K562 (cell line): Measurements from ENCODE around the gene DGLUCY. TPM values are rescaled to one million over a fixed set of nuclear protein-coding genes. Genes with fewer than 3 reads are reported as not detected.

Experiments
- ATAC-seq: fragments of 200-7000 bp; cut with Tn5 transposase; 3 replicates; pipeline ENCODE4 v1.9.1; 2020; ENCODE audit warnings: moderate library complexity
- BruUV-seq: library from RNA; stranded (reverse); fragments of 400-500 nt; replicated peaks from 2 replicates; lab custom pipeline; 2021; lab: Mats Ljungman, UMichigan
- CTCF ChIA-PET: fragments of 300-600 bp; formaldehyde crosslinking; extraction: SDS; loops from one replicate; lab custom pipeline; 2021; ENCODE audit warnings: low intra/inter-chr PET ratio; lab: Yijun Ruan, JAX
- POLR2A ChIA-PET: fragments of 300-600, 350-650 bp; sonication (Branson Sonifier 250); formaldehyde crosslinking; extraction: SDS; loops from one replicate; lab custom pipeline; 2021; ENCODE audit warnings: antibody characterized with exemption, inconsistent platforms; lab: Yijun Ruan, JAX
- DNase-seq, 4 experiments: peaks; one replicate each; pipeline versions ENCODE4 v3.0.0 to v3.0.0-alpha.2; 2011 to 2018; ENCODE audit warnings: low spot score in 3 of 4, mixed read lengths in 3 of 4; ENCODE audit errors: extremely low read depth in 1 of 4
- FAIRE-seq: peaks from 2 replicates; lab custom pipeline; 2011; peaks lifted over from hg19 to GRCh38; lab: Jason Lieb, UNC
- H2AFZ ChIP-seq: 2 replicates; pipeline ENCODE4 v1.6.0; 2011; ENCODE audit warnings: low read depth, low read length, control low read depth, inconsistent platforms
- H3K27ac ChIP-seq: fragments of 200-600 bp; 3 replicates; pipeline ENCODE4 v1.8.0; 2011; ENCODE audit warnings: low read depth, mild to moderate bottlenecking, control low read depth, inconsistent platforms, low read length, moderate library complexity, mixed read lengths; ENCODE audit errors: extremely low read depth
- H3K27me3 ChIP-seq, 2 experiments: fragments of 300-600 bp in 1 of 2; 2 replicates in 1 of 2; 3 replicates in 1 of 2; pipeline versions ENCODE4 v1.6.0 to v1.8.0; 2011; ENCODE audit warnings: inconsistent platforms in 2 of 2, low read length in 2 of 2, mild to moderate bottlenecking in 1 of 2, mixed read lengths in 1 of 2, moderate library complexity in 1 of 2; ENCODE audit not compliant: control insufficient read depth in 2 of 2, insufficient read depth in 2 of 2
- H3K36me3 ChIP-seq: fragments of 300-600 bp; 3 replicates; pipeline ENCODE4 v1.8.0; 2011; ENCODE audit warnings: mild to moderate bottlenecking, low read length, inconsistent platforms; ENCODE audit not compliant: control insufficient read depth, insufficient read depth
- H3K4me1 ChIP-seq, 2 experiments: fragments of 200-600 bp in 1 of 2; replicated peaks in 1 of 2; 2 replicates in 1 of 2; 3 replicates in 1 of 2; pipeline versions ENCODE4 v1.5.1 to v1.8.0; 2011; ENCODE audit warnings: inconsistent platforms in 2 of 2, low read length in 2 of 2, mild to moderate bottlenecking in 1 of 2, mixed read lengths in 1 of 2, moderate library complexity in 1 of 2; ENCODE audit not compliant: control insufficient read depth in 2 of 2, insufficient read depth in 2 of 2
- H3K4me2 ChIP-seq: 2 replicates; pipeline ENCODE4 v1.6.1; 2011; ENCODE audit warnings: low read length, control low read depth, inconsistent platforms, mixed read lengths; ENCODE audit not compliant: insufficient read depth
- H3K4me3 ChIP-seq: fragments of 200-600 bp; sonication (generic), shearing (Covaris generic); 2 replicates; pipeline ENCODE4 v1.5.1; 2016; ENCODE audit warnings: control low read depth, inconsistent platforms
- H3K79me2 ChIP-seq: fragments of 200-600 bp; 3 replicates; pipeline ENCODE4 v1.8.0; 2011; ENCODE audit warnings: low read length, inconsistent platforms; ENCODE audit not compliant: control insufficient read depth, insufficient read depth
- H3K9ac ChIP-seq, 2 experiments: 2 replicates each; pipeline versions ENCODE4 v1.6.0 to v1.6.1; 2011; ENCODE audit warnings: low read depth in 2 of 2, low read length in 2 of 2, control low read depth in 1 of 2, inconsistent platforms in 1 of 2, mild to moderate bottlenecking in 1 of 2, mixed read lengths in 1 of 2; ENCODE audit not compliant: insufficient read depth in 1 of 2
- H3K9me1 ChIP-seq: one replicate; pipeline ENCODE4 v1.6.0; 2011; ENCODE audit warnings: inconsistent platforms, mild to moderate bottlenecking, low read length, moderate library complexity; ENCODE audit not compliant: control insufficient read depth, insufficient read depth
- H3K9me3 ChIP-seq: replicated peaks from 2 replicates; pipeline ENCODE4 v1.5.1; 2011; ENCODE audit warnings: low read depth, low read length, inconsistent platforms; ENCODE audit not compliant: control insufficient read depth, insufficient read depth
- H4K20me1 ChIP-seq: replicated peaks from 2 replicates; pipeline ENCODE4 v1.6.1; 2011; ENCODE audit warnings: low read length, inconsistent platforms, mixed read lengths; ENCODE audit not compliant: control insufficient read depth, insufficient read depth
- BACH1 ChIP-seq: fragments of 200-800 bp; sonication (Bioruptor generic); IDR thresholded peaks from 2 replicates; pipeline ENCODE4 v1.6.1; 2016; ENCODE audit warnings: missing genetic modification characterization, missing compliant biosample characterization
- CBFA2T2 ChIP-seq: fragments of 450-650 bp; conservative IDR thresholded peaks from 2 replicates; pipeline ENCODE4 v1.6.1; 2017; ENCODE audit warnings: mild to moderate bottlenecking
- COPS2 ChIP-seq: fragments of 450-650 bp; conservative IDR thresholded peaks from 2 replicates; pipeline ENCODE4 v1.6.1; 2016; ENCODE audit warnings: mild to moderate bottlenecking, moderate library complexity
- MAFG ChIP-seq: fragments of 450-650 bp; conservative IDR thresholded peaks from 2 replicates; pipeline ENCODE4 v1.6.1; 2016; ENCODE audit warnings: missing genetic modification characterization, missing compliant biosample characterization
- NFE2 ChIP-seq: IDR thresholded peaks from 2 replicates; pipeline ENCODE4 v1.6.1; 2014; ENCODE audit warnings: antibody characterized with exemption, low read depth
- RAD51 ChIP-seq: fragments of 450-650 bp; IDR thresholded peaks from 2 replicates; pipeline ENCODE4 v1.7.1; 2016; ENCODE audit warnings: low read depth, mild to moderate bottlenecking, borderline replicate concordance
- RBM34 ChIP-seq: fragments of 200-400 bp; formaldehyde crosslinking; IDR thresholded peaks from 2 replicates; pipeline ENCODE4 v1.6.1; 2018; ENCODE audit warnings: low read length, borderline replicate concordance; ENCODE audit not compliant: insufficient read depth
- WHSC1 ChIP-seq: IDR thresholded peaks from one replicate; pipeline ENCODE4 v1.6.1; 2012; ENCODE audit warnings: low read length, control low read depth, inconsistent platforms
- in situ Hi-C: fragments of 300-500 bp; cut with MboI; formaldehyde crosslinking; loops from 4 replicates; pipeline ENCODE4 v1.15.0; 2018; ENCODE audit warnings: inconsistent platforms, mixed read lengths
- intact Hi-C: fragments of 100-400 bp; cut with micrococcal nuclease; formaldehyde crosslinking; loops from 2 replicates; pipeline ENCODE4 v1.14.2; 2022
- polyA plus RNA-seq, 8 experiments: library from polyadenylated mRNA; depleted of rRNA in 4 of 8; stranded (reverse) in 5 of 8; unstranded in 3 of 8; fragments of >200 nt; fragmentation: Nextera tagmentation in 2 of 8; fragmentation: Illumina TruSeq in 1 of 8; extraction: Ambion mirVana in 2 of 8; extraction: Trizol in 1 of 8; gene quantifications; 2 replicates each; pipeline versions ENCODE4 v1.2.1 to v1.2.3, GENCODE V29; 2011 to 2014; ENCODE audit warnings: inconsistent platforms in 1 of 8, missing spikeins in 1 of 8
- total RNA-seq, 7 experiments: library from RNA; depleted of rRNA in 6 of 7; stranded (reverse); fragments of >200 nt in 6 of 7; fragmentation: Illumina TruSeq in 2 of 7; extraction: Trizol in 2 of 7; gene quantifications; 2 replicates each; pipeline versions ENCODE4 v1.2.1 to v1.2.3, GENCODE V29; 2011 to 2021; ENCODE audit warnings: low replicate concordance in 1 of 7
- TF ChIP-seq, protein P1 (sequence below): IDR thresholded peaks from 2 replicates; pipeline ENCODE4 v1.6.1; 2011; ENCODE audit not compliant: insufficient read length; ENCODE audit errors: extremely low read depth
- TF ChIP-seq, protein P2 (sequence below): sonication (generic); formaldehyde crosslinking; IDR thresholded peaks from 2 replicates; pipeline ENCODE4 v1.5.0; 2020; ENCODE audit warnings: missing genetic modification reagents
- TF ChIP-seq, protein P3 (sequence below): fragments of 250-450 bp; sonication (Bioruptor Pico); IDR thresholded peaks from 2 replicates; pipeline ENCODE4 v1.4.0; 2020
- TF ChIP-seq, protein P4 (sequence below): fragments of 450-650 bp; formaldehyde crosslinking; IDR thresholded peaks from 2 replicates; pipeline ENCODE4 v1.4.0; 2020; ENCODE audit warnings: mild to moderate bottlenecking, mixed read lengths

The DGLUCY gene
- total and polyA plus RNA-seq, 9 of the 15 experiments (the other 6 are each of a cell fraction or from before 2014, with no cell fraction given), result 9.9 to 28.4 (median 21.0) TPM

GRCh38 chr14:91139776-91140175 is 25.9 kb downstream of the DGLUCY start:
- BruUV-seq, result no TSS peak
- peaks cover 20% of the 10 kb centered on the region; the same call in 2 of the 3 replicates for H3K36me3 ChIP-seq
- CTCF ChIA-PET, result no interaction called here
- POLR2A ChIA-PET, result no interaction called here
- H3K9ac ChIP-seq, result no peak overlapping the region
- in situ Hi-C loops (no loop called here), intact Hi-C loops (loop anchor here (2.0 to 10.0 kb wide), 3 partner anchors 33 to 235 kb away; partner anchors contain the start of gene RPS6KA5)
- DNase-seq, result no peak
- FAIRE-seq, result no peak
- no peak for TF ChIP-seq RBM34
- TF ChIP-seq, protein P1, sequence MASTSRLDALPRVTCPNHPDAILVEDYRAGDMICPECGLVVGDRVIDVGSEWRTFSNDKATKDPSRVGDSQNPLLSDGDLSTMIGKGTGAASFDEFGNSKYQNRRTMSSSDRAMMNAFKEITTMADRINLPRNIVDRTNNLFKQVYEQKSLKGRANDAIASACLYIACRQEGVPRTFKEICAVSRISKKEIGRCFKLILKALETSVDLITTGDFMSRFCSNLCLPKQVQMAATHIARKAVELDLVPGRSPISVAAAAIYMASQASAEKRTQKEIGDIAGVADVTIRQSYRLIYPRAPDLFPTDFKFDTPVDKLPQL, result no peak
- TF ChIP-seq BACH1, result no peak
- TF ChIP-seq, protein P2, sequence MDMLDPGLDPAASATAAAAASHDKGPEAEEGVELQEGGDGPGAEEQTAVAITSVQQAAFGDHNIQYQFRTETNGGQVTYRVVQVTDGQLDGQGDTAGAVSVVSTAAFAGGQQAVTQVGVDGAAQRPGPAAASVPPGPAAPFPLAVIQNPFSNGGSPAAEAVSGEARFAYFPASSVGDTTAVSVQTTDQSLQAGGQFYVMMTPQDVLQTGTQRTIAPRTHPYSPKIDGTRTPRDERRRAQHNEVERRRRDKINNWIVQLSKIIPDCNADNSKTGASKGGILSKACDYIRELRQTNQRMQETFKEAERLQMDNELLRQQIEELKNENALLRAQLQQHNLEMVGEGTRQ, result 0 out of 2 replicates have a peak, but pooled peaks have one; percentile 17
- no peak for TF ChIP-seq WHSC1
- peak; percentile 16; the same call in 1 of the 2 replicates for TF ChIP-seq RAD51
- no peak for TF ChIP-seq COPS2
- 0 out of 2 replicates have a peak, but pooled peaks have one; percentile 7 for TF ChIP-seq CBFA2T2
- TF ChIP-seq, protein P3, sequence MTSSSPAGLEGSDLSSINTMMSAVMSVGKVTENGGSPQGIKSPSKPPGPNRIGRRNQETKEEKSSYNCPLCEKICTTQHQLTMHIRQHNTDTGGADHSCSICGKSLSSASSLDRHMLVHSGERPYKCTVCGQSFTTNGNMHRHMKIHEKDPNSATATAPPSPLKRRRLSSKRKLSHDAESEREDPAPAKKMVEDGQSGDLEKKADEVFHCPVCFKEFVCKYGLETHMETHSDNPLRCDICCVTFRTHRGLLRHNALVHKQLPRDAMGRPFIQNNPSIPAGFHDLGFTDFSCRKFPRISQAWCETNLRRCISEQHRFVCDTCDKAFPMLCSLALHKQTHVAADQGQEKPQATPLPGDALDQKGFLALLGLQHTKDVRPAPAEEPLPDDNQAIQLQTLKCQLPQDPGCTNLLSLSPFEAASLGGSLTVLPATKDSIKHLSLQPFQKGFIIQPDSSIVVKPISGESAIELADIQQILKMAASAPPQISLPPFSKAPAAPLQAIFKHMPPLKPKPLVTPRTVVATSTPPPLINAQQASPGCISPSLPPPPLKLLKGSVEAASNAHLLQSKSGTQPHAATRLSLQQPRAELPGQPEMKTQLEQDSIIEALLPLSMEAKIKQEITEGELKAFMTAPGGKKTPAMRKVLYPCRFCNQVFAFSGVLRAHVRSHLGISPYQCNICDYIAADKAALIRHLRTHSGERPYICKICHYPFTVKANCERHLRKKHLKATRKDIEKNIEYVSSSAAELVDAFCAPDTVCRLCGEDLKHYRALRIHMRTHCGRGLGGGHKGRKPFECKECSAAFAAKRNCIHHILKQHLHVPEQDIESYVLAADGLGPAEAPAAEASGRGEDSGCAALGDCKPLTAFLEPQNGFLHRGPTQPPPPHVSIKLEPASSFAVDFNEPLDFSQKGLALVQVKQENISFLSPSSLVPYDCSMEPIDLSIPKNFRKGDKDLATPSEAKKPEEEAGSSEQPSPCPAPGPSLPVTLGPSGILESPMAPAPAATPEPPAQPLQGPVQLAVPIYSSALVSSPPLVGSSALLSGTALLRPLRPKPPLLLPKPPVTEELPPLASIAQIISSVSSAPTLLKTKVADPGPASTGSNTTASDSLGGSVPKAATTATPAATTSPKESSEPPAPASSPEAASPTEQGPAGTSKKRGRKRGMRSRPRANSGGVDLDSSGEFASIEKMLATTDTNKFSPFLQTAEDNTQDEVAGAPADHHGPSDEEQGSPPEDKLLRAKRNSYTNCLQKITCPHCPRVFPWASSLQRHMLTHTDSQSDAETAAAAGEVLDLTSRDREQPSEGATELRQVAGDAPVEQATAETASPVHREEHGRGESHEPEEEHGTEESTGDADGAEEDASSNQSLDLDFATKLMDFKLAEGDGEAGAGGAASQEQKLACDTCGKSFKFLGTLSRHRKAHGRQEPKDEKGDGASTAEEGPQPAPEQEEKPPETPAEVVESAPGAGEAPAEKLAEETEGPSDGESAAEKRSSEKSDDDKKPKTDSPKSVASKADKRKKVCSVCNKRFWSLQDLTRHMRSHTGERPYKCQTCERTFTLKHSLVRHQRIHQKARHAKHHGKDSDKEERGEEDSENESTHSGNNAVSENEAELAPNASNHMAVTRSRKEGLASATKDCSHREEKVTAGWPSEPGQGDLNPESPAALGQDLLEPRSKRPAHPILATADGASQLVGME (CRISPR knock-in tag), result no peak
- TF ChIP-seq NFE2, result peak; percentile 53
- TF ChIP-seq, protein P4, sequence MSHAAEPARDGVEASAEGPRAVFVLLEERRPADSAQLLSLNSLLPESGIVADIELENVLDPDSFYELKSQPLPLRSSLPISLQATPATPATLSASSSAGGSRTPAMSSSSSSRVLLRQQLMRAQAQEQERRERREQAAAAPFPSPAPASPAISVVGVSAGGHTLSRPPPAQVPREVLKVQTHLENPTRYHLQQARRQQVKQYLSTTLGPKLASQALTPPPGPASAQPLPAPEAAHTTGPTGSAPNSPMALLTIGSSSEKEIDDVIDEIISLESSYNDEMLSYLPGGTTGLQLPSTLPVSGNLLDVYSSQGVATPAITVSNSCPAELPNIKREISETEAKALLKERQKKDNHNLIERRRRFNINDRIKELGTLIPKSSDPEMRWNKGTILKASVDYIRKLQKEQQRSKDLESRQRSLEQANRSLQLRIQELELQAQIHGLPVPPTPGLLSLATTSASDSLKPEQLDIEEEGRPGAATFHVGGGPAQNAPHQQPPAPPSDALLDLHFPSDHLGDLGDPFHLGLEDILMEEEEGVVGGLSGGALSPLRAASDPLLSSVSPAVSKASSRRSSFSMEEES (CRISPR knock-in tag), result peak; percentile 76
- peak; percentile 38; the same call in 1 of the 2 replicates for TF ChIP-seq MAFG (tag)
- H3K27me3 ChIP-seq, result no peaks in the 10 kb centered on the region
- H3K4me3 ChIP-seq, result no peak overlapping the region
- H3K9me1 ChIP-seq, result no peaks in the 10 kb centered on the region
- H4K20me1 ChIP-seq, result no peaks in the 10 kb centered on the region
- H3K4me2 ChIP-seq, result no peak overlapping the region
- H3K79me2 ChIP-seq, result no peaks in the 10 kb centered on the region
- no peak overlapping the region for H3K27ac ChIP-seq
- peaks cover 0 to 20% of the 10 kb centered on the region in 2 experiments; a peak in 3 of 5 replicates for H3K4me1 ChIP-seq
- H2AFZ ChIP-seq, result no peak overlapping the region
- ATAC-seq, result no peak
- no peaks in the 10 kb centered on the region for H3K9me3 ChIP-seq
